ENCODE data around the gene GOLGA6D. TPM values are rescaled to one million over a fixed set of nuclear protein-coding genes. Genes with fewer than 3 reads are reported as not detected.
"Not testable (repeated sequence)": the region's sequence is repeated elsewhere in the genome, so short reads cannot be mapped to it uniquely, and the experiment has no call there.

GOLGA6D gene
- total and polyA plus RNA-seq, 2 of the 4 experiments (the other 2 are of a cell fraction), result not detected

DNA sequence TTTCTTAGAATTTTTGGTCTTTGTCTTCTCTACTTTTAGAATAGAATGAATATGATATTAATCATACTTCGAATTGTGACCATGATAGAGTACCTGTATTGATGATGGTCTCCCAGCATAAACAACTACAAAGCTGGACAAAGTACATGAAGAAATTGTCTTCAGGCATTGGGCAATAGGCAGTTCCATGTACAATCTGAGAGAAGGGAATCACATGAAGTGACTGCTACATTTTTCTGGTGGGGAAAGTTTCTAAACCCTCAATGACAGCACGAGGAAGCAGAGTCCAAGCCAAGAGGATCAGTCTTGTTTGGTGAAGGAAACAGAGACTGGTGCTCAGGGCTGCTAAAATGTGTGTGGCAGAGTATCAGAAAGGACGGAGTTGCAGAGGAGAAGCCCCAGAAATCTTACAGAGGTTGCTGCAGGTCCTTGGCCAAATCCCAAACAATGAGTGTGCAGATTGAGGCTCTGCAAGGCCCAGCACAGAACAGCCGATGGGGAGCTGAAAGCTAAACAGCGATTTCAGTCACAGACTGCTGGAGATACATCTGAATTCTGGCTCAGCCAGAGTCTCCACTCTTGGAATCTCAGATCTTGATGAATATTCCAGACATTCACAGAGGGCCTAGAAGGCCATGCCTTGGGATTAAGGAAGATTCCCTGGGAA is 36.7 kb downstream of the GOLGA6D start:
- H4K20me1 ChIP-seq (ENCODE audit: insufficient read depth, low read length); H3K14ac ChIP-seq (replicated peaks; ENCODE audit: low read depth, low read length); H4K91ac ChIP-seq (ENCODE audit: insufficient read depth, low read depth, low read length); H3K23ac ChIP-seq (ENCODE audit: low read depth, low read length); intact Hi-C loops (cut with micrococcal nuclease); H2BK5ac ChIP-seq (ENCODE audit: low read depth, low read length, poor library complexity, severe bottlenecking); H2AK5ac ChIP-seq (ENCODE audit: low read depth, low read length); H3K4me2 ChIP-seq (ENCODE audit: low read depth, low read length); POLR2A ChIA-PET (ENCODE audit: unreplicated experiment); H3K79me1 ChIP-seq (ENCODE audit: low read depth in 1 of 2, low read length in 2 of 2); H2AK9ac ChIP-seq (replicated peaks; ENCODE audit: low read depth, low read length, poor library complexity); ATAC-seq (ENCODE audit: low read depth); H2BK15ac ChIP-seq (ENCODE audit: low read depth, low read length); BruUV-seq (replicated peaks); H2AFZ ChIP-seq (replicated peaks; ENCODE audit: low read length, poor library complexity); H3K36me3 ChIP-seq (ENCODE audit: control insufficient read depth, insufficient read depth, low read length); H4K8ac ChIP-seq (ENCODE audit: low read depth in 2 of 2, low read length in 2 of 2); in situ Hi-C loops (cut with MboI; ENCODE audit: low sequenced_read_pairs); H3K27ac ChIP-seq (ENCODE audit: insufficient read depth, low read length); CTCF ChIA-PET; H3K18ac ChIP-seq (ENCODE audit: low read depth, low read length); H3K4ac ChIP-seq (ENCODE audit: low read depth, low read length); H4K5ac ChIP-seq (ENCODE audit: low read depth, low read length); DNase-seq; H3K4me1 ChIP-seq (ENCODE audit: control insufficient read depth, insufficient read depth, low read length); H3K56ac ChIP-seq (ENCODE audit: extremely low read depth, insufficient read depth, low read length); H2BK20ac ChIP-seq (ENCODE audit: low read depth, low read length); H2BK120ac ChIP-seq (ENCODE audit: low read depth, low read length); H3K4me3 ChIP-seq (ENCODE audit: insufficient read depth, low read depth, low read length); H3K9me1 ChIP-seq (ENCODE audit: insufficient read depth, low read length); dilution Hi-C loops (cut with HindIII; ENCODE audit: low sequenced_read_pairs, unreplicated experiment); H3K9me3 ChIP-seq (ENCODE audit: control insufficient read depth, insufficient read depth, low read length); H3K9ac ChIP-seq (ENCODE audit: low read depth, low read length): not testable (repeated sequence)
- WGBS, 2 experiments (ENCODE audit: extremely low coverage in 2 of 2, insufficient read length in 1 of 2), result no CpG with 5 or more reads among the region's 5 CpGs
- H3K27me3 ChIP-seq (ENCODE audit: control insufficient read depth, insufficient read depth, low read length), result peaks cover 33% of the 10 kb centered on the region
